Smooth muscle cell of the brain vasculature (primary cell): Measurements from ENCODE around the gene VASP.

Source experiments
- DNase-seq: peaks from one replicate; pipeline ENCODE4 v3.0.0-alpha.2; 2012; ENCODE audit warnings: low read depth, low spot score

Gene VASP

GRCh38 chr19:45473682-45474605 lies 33.3 kb upstream of the VASP start:
- no peak for DNase-seq

DNA sequence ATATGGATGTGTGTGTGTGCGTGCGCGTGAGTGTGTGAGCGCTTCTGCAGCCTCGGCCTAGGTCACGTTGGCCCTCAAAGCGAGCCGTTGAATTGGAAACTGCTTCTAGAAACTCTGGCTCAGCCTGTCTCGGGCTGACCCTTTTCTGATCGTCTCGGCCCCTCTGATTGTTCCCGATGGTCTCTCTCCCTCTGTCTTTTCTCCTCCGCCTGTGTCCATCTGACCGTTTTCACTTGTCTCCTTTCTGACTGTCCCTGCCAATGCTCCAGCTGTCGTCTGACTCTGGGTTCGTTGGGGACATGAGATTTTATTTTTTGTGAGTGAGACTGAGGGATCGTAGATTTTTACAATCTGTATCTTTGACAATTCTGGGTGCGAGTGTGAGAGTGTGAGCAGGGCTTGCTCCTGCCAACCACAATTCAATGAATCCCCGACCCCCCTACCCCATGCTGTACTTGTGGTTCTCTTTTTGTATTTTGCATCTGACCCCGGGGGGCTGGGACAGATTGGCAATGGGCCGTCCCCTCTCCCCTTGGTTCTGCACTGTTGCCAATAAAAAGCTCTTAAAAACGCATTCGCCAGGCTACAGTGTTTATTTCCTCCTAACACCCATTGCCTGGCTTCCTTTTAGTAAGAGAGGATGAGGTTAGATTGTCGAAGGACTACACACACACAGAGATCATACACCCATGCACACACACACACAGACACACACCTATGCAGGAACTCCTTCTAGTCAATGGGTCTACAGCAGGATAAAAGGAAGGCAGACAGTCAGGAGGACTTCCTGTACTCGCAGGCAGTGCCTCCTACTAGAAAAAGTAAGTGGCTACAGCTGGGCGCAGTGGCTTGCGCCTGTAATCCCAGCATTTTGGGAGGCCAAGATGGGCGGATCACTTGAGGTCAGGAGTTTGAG lies 32.4 kb upstream of the VASP start:
- DNase-seq, result no peak

DNA sequence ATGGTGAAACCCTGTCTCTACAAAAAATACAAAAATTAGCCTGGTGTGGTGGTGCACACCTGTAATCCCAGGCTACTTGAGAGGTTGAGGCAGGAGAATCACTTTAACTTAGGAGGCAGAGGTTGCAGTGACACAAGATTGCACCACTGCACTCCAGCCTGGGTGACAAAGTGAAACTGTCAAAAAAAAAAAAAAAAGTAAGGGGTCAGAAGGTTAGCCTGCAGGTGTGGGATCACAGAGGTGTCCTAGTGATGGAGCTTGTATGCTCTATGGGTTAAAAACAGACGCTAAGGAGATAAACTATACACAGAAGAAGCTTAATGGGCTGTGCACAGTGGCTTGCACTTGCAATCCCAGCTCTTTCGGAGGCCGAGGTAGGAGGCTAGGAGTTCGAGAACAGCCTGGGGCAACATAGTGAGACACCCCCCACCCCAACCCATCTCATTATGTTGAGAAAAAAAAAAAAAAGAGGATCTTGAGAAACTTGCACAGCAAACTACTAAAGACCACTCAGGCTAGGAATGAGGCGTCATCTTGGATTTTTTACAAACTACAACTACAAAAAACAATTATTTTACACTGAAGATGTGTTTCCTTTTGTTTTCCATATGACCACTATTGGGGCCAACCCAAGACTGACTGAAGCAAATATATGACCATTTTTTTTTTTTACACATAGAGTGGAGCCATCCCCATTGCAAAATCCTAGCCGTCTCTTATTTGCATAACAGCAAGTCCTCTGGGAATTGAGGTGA lies 31.6 kb upstream of the VASP start:
- no peak for DNase-seq

GRCh38 chr19:45476304-45476703 lies 31.0 kb upstream of the VASP start:
- DNase-seq, result no peak

DNA sequence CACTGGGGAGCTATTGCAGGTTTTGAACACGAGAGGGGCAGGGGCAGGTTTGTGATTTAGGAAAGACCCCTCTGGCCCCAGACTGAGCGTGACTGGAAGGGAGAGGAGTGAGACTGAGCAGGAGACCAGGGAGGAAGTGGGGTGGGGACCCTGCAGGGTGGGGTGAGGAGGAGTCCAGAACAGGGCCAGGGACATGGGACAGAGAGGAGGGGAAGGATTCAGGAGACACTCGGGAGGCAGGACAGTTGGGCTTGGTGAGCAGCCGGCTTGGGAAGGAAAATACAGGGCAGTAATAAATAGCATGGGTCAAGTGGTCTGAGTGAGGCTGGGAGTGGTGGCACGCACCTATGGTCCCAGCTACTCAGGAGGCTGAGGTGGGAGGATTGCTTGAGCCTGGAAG lies 30.1 kb upstream of the VASP start:
- no peak for DNase-seq

- no peak for DNase-seq
These were observed 29.4 kb upstream of the VASP start for GRCh38 chr19:45477713-45478453.

DNA sequence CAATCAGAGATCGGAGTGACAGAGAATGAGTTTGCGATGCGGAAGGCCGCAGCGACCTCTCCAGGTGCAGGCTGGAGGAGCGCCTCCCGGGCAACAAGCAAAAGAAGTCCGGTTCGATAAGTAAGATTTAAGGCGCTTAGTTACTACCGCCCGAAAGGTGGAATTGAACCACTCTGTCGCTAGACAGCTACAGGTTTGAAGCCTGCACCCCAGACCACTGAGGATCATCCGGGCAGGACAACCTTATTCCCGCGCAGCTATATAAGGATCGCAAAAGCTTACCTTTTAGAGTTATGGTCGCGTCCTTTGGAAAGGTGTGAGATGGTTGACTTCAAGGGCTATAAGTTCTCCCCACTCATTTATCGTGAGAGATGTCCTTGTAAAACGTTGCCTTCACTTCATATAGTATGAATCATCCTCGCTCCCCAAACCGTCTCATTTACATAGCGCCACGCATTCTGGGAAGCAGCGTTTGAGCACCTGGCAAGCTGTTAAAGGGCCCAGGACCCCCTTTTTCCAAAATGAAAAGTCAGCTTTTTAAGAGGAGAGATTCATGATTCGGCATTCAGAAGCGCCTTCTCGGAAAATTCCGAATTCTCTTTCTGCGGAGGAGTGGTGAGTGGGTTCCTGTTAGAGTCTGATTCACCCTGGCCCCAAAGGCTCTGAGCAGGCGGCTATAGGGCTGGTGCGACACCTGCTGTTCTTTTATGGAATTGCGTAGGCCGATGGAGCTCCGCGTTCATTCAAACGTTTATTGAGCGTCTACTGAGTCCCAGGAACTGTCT lies 28.6 kb upstream of the VASP start:
- peak; percentile 83 for DNase-seq

- DNase-seq, result no peak
These were observed 24.2 kb upstream of the VASP start for GRCh38 chr19:45483033-45483432.

- DNase-seq, result no peak
These were observed 22.9 kb upstream of the VASP start for GRCh38 chr19:45484273-45484945.

- peak; percentile 92 for DNase-seq
These were observed 21.8 kb upstream of the VASP start for GRCh38 chr19:45485305-45486077.

- no peak for DNase-seq
These were observed 18.6 kb upstream of the VASP start for GRCh38 chr19:45488708-45489107.

DNA sequence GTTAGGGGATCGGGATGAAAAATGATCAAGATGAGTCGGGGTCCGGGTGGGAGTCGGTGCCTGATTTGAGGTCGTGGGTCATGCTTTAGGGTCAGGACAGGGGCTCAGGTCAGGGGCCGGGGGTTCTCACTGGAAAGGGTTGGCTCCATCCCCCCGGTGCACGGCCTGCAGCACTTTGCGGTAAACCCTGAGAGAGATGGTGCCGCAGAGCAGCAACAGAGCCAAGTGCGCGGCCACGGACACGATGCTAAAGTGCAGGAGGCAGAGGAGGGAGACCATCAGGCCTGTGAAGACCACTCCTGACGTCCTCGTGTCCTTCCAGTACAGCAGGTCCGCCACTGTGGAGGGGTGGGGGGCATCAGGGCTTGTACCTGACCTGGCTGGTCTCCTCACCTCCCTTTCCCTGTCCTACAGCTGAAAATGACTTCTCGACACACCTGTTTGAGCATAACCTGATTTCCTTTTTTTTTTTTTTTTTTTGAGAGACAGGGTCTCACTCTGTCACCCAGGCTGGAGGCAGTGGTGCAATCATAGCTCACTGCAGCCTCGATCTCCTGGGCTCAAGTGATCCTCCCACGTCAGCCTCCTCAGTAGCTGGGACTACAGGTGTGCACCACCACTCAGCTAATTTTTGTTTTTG lies 17.9 kb upstream of the VASP start:
- DNase-seq, result no peak

DNA sequence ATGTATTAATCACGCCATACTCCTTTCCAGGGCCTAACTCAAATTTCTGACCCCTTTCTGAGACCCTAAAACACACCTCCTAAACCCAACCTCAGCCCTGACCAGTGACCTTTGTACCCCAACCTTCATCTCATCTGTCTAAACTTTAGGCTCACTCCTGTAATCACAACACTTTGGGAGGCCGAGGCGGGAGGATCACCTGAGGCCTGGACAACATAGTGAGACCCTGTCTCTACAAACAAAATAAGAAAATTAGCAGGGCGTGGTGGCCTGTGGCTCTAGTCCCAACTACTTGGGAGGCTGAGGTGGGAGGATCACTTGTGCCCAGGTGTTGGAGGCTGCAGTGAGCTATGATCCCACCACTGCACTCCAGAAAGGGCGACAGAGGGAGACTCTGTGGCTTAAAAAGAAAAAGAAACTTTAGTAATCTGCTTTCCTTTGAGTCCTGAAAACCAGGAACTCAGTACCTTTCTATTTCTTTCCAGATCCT lies 15.1 kb upstream of the VASP start:
- no peak for DNase-seq

DNA sequence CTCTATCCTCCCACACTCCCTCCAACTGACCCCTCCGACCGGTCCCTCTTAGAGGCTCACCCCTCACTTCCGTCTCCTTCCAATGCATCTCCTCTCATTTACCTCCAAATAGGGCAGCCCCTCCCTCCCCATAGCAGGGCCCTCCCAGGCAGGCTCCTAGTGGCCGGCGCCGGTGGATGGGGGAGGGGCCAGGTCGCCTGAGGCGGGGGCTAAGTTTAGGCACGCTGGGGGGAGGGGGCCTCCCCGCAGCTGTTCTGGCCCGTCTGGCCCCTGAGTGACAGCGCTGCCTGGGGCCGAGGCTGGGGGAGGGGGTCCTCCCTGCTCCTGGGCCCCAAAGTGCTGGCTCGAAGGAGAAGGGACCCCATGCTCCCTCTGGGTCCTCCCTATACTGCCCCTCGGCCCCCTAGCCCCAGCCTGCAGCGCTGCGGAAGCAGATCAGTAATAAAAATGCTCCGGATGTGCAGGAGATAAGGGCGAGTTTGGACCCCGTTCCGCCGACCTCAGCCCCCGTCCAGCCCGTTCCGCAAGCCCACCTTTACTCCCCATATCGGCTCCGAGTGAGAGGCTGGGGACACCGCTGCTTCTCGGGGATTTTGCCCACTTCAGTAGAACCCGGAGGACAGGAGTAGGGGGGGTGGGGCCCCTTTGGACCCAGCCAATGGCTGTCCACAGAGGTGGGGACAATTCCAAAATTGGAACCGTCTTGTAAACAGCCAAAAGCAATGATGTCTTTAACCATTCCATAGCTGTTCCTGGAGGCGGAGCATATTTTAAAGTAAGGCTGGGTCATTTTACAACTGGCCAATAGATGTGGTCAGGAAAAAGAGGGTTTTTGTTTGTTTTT lies 14.4 kb upstream of the VASP start:
- no peak for DNase-seq

- no peak for DNase-seq
These were observed 12.9 kb upstream of the VASP start for GRCh38 chr19:45494261-45494916.

GRCh38 chr19:45495178-45495577 lies 12.1 kb upstream of the VASP start:
- no peak for DNase-seq
